Liver (tissue), 9 donors: ENCODE results near the gene RYR1. TPM values are rescaled to one million over a fixed set of nuclear protein-coding genes. Genes with fewer than 3 reads are reported as not detected.

ENCODE experiments used
- DNase-seq: peaks from one replicate; pipeline ENCODE4 v3.0.0-alpha.2; 2017; ENCODE audit warnings: low spot score
- H3K27ac ChIP-seq, 2 donors: one replicate each; pipeline ENCODE4 v1.7.0; 2013; ENCODE audit warnings: inconsistent platforms in 2 of 2, low read length in 2 of 2, control low read depth in 1 of 2, low read depth in 1 of 2, mild to moderate bottlenecking in 1 of 2
- H3K27me3 ChIP-seq, 4 donors: one replicate each; pipeline versions ENCODE4 v1.6.1 to v1.7.0; 2013; ENCODE audit warnings: low read length in 3 of 4, inconsistent platforms in 1 of 4, mild to moderate bottlenecking in 1 of 4, moderate library complexity in 1 of 4; ENCODE audit not compliant: control insufficient read depth in 4 of 4, insufficient read depth in 4 of 4
- H3K36me3 ChIP-seq, 4 donors: one replicate each; pipeline versions ENCODE4 v1.6.1 to v1.7.0; 2013; ENCODE audit warnings: low read length in 3 of 4, mild to moderate bottlenecking in 3 of 4, low read depth in 1 of 4, moderate library complexity in 1 of 4; ENCODE audit not compliant: control insufficient read depth in 4 of 4, insufficient read depth in 3 of 4
- H3K4me1 ChIP-seq, 4 donors: one replicate each; pipeline versions ENCODE4 v1.6.1 to v1.7.0; 2013; ENCODE audit warnings: low read length in 3 of 4, mild to moderate bottlenecking in 3 of 4, moderate library complexity in 1 of 4; ENCODE audit not compliant: control insufficient read depth in 4 of 4, insufficient read depth in 4 of 4
- H3K4me3 ChIP-seq, 3 donors: one replicate each; pipeline versions ENCODE4 v1.6.1 to v1.7.0; 2013; ENCODE audit warnings: low read length in 3 of 3, control low read depth in 1 of 3, low read depth in 1 of 3, mild to moderate bottlenecking in 1 of 3
- H3K9ac ChIP-seq, 2 donors: one replicate each; pipeline ENCODE4 v1.7.0; 2013; ENCODE audit warnings: low read length in 2 of 2, mild to moderate bottlenecking in 2 of 2, moderate library complexity in 2 of 2, control low read depth in 1 of 2, low read depth in 1 of 2
- H3K9me3 ChIP-seq, 4 donors: one replicate each; pipeline versions ENCODE4 v1.6.1 to v1.7.0; 2013; ENCODE audit warnings: low read length in 3 of 4; ENCODE audit not compliant: control insufficient read depth in 4 of 4
- ATF3 ChIP-seq: IDR thresholded peaks from 2 replicates; pipeline ENCODE4 v1.6.1; 2016; ENCODE audit warnings: antibody characterized with exemption
- CTCF ChIP-seq: fragments of 150-350 bp; IDR thresholded peaks from 2 replicates; pipeline ENCODE4 v1.5.1; 2017; ENCODE audit warnings: improper control_type of control experiment, low read depth, low read length; ENCODE audit not compliant: missing input control
- EGR1 ChIP-seq, 2 donors: IDR thresholded peaks; 2 replicates each; pipeline ENCODE4 v1.6.1; 2016 to 2018; ENCODE audit warnings: antibody characterized with exemption in 2 of 2, low read depth in 2 of 2
- FOXA1 ChIP-seq: IDR thresholded peaks from 2 replicates; pipeline ENCODE4 v1.6.1; 2016; ENCODE audit warnings: antibody characterized with exemption
- FOXA2 ChIP-seq: IDR thresholded peaks from 2 replicates; pipeline ENCODE4 v1.6.1; 2016; ENCODE audit warnings: antibody characterized with exemption
- GABPA ChIP-seq, 2 donors: IDR thresholded peaks in 1 of 2; conservative IDR thresholded peaks in 1 of 2; 2 replicates each; pipeline ENCODE4 v1.6.1; 2016; ENCODE audit warnings: antibody characterized with exemption in 2 of 2, mild to moderate bottlenecking in 1 of 2, moderate library complexity in 1 of 2
- HNF4G ChIP-seq: IDR thresholded peaks from 2 replicates; pipeline ENCODE4 v1.6.1; 2016; ENCODE audit warnings: antibody characterized with exemption
- JUND ChIP-seq, 2 donors: IDR thresholded peaks; 2 replicates each; pipeline ENCODE4 v1.6.1; 2016; ENCODE audit warnings: antibody characterized with exemption in 2 of 2
- NR2F2 ChIP-seq: IDR thresholded peaks from 2 replicates; pipeline ENCODE4 v1.6.1; 2016; ENCODE audit warnings: antibody characterized with exemption
- RAD21 ChIP-seq, 2 donors: IDR thresholded peaks; 2 replicates each; pipeline ENCODE4 v1.6.1; 2016; ENCODE audit warnings: antibody characterized with exemption in 2 of 2, mild to moderate bottlenecking in 2 of 2
- SP1 ChIP-seq: IDR thresholded peaks from 2 replicates; pipeline ENCODE4 v1.6.1; 2018; ENCODE audit warnings: antibody characterized with exemption, mild to moderate bottlenecking
- TAF1 ChIP-seq: conservative IDR thresholded peaks from 2 replicates; pipeline ENCODE4 v1.6.1; 2016; ENCODE audit warnings: antibody characterized with exemption, mild to moderate bottlenecking
- YY1 ChIP-seq: IDR thresholded peaks from 2 replicates; pipeline ENCODE4 v1.6.1; 2016; ENCODE audit warnings: antibody characterized with exemption, mild to moderate bottlenecking
- ZBTB33 ChIP-seq: IDR thresholded peaks from 2 replicates; pipeline ENCODE4 v1.6.1; 2016; ENCODE audit warnings: antibody characterized with exemption
- WGBS: extraction: QIAGEN DNeasy Blood & Tissue Kit; methylation state at CpG from one replicate; pipeline ENCODE4 v1.1.7; 2013; 5-methylcytosine and 5-hydroxymethylcytosine counted together
- polyA plus RNA-seq, 2 donors: library from polyadenylated mRNA; stranded (reverse) in 1 of 2; unstranded in 1 of 2; fragments of 200-250 nt in 1 of 2; fragments of >200 nt in 1 of 2; fragmentation: Nextera tagmentation in 1 of 2; extraction: Ambion mirVana in 1 of 2; gene quantifications; one replicate each; pipeline versions ENCODE4 v1.2.1 to v1.2.3, GENCODE V29; 2013 to 2015
- total RNA-seq, 2 donors: library from RNA; depleted of rRNA; stranded (reverse); fragments of >200 nt; gene quantifications; one replicate each; pipeline ENCODE4 v1.2.3, GENCODE V29; 2014
- donor health status: healthy.
- donor health status: healthy.
- donor health status: healthy.
- donor health status: healthy.
- donor health status: healthy.

The RYR1 gene
- total and polyA plus RNA-seq, 4 donors, result 0.01 to 0.70 (median 0.29) TPM

- no peak for TF ChIP-seq ZBTB33
- no peak for TF ChIP-seq EGR1 (IDR thresholded peaks at IDR 0.05; ENCODE audit: low read depth in 2 of 2)
- TF ChIP-seq TAF1, result no peak
- no peak for TF ChIP-seq JUND (IDR thresholded peaks at IDR 0.05)
- TF ChIP-seq ATF3, result no peak
- TF ChIP-seq HNF4G, result no peak
- no peak for TF ChIP-seq FOXA2
- TF ChIP-seq GABPA (IDR thresholded peaks at IDR 0.05 in 1 of 2, conservative IDR thresholded peaks at IDR 0.05 in 1 of 2), result no peak
- TF ChIP-seq NR2F2, result no peak
These were observed 66.0 kb downstream of the RYR1 start (continued) for GRCh38 chr19:38499532-38499931.

GRCh38 chr19:38500450-38500849, 67.0 kb downstream of the RYR1 start:
- H3K36me3 ChIP-seq, result no peaks in the 10 kb centered on the region
- DNase-seq, result no peak
- WGBS, result 82% methylated on average over 11 of the region's 11 CpGs
- no peak overlapping the region for H3K27ac ChIP-seq
- H3K9me3 ChIP-seq, result no peaks in the 10 kb centered on the region
- no peak overlapping the region for H3K4me3 ChIP-seq
- no peaks in the 10 kb centered on the region for H3K4me1 ChIP-seq
- H3K9ac ChIP-seq, result no peak overlapping the region
- TF ChIP-seq HNF4G, result no peak
- no peak for TF ChIP-seq FOXA1
- no peak for TF ChIP-seq EGR1 (IDR thresholded peaks at IDR 0.05; ENCODE audit: low read depth in 2 of 2)
- TF ChIP-seq YY1, result no peak
- no peak for TF ChIP-seq ATF3
- TF ChIP-seq SP1, result no peak
- no peak for TF ChIP-seq GABPA (IDR thresholded peaks at IDR 0.05 in 1 of 2, conservative IDR thresholded peaks at IDR 0.05 in 1 of 2)
- TF ChIP-seq TAF1, result no peak
- TF ChIP-seq ZBTB33, result no peak
- no peak for TF ChIP-seq JUND (IDR thresholded peaks at IDR 0.05)
- no peak for TF ChIP-seq RAD21 (IDR thresholded peaks at IDR 0.05)
- TF ChIP-seq CTCF, result no peak
- no peaks in the 10 kb centered on the region for H3K27me3 ChIP-seq
